Uterus (tissue), 2 donors: ENCODE data around the gene DMPK.

Experiments
- CTCF ChIP-seq, 4 experiments: fragments of 200-600 bp in 2 of 4; fragments of 450-650 bp in 2 of 4; sonication (generic) in 2 of 4; IDR thresholded peaks; one replicate each; pipeline ENCODE4 v1.5.1; 2016 to 2019; ENCODE audit warnings: antibody characterized with exemption in 4 of 4, mild to moderate bottlenecking in 2 of 4, moderate library complexity in 1 of 4
- POLR2A ChIP-seq, 2 donors: fragments of 450-650 bp; IDR thresholded peaks; one replicate each; pipeline ENCODE4 v1.6.1; 2016; ENCODE audit warnings: antibody characterized with exemption in 2 of 2, mild to moderate bottlenecking in 1 of 2, moderate library complexity in 1 of 2

GRCh38 chr19:45804140-45804958 lies 22.1 kb upstream of the DMPK start:
- TF ChIP-seq CTCF (IDR thresholded peaks at IDR 0.05) (no peak), POLR2A (IDR thresholded peaks at IDR 0.05) (no peak)
